WTC11 (cell line): ENCODE data around the gene RABGGTA.

Source experiments
- CTCF ChIP-seq: fragments of 200-600 bp; IDR thresholded peaks from 2 replicates; pipeline ENCODE4 v1.8.0; 2022; ENCODE audit warnings: antibody characterized with exemption
- NR3C1 ChIP-seq: sonication (generic); formaldehyde crosslinking; conservative IDR thresholded peaks from 2 replicates; pipeline ENCODE4 v1.8.1; 2023; ENCODE audit warnings: low read depth, mild to moderate bottlenecking, missing genetic modification reagents
- SOX15 ChIP-seq: fragments of 250-450 bp; sonication (Bioruptor Pico); IDR thresholded peaks from 2 replicates; pipeline ENCODE4 v1.9.0; 2021; ENCODE audit warnings: mild to moderate bottlenecking

GRCh38 chr14:24278424-24278823, 7.0 kb upstream of the RABGGTA start:
- TF ChIP-seq NR3C1, result no peak
- TF ChIP-seq CTCF, result no peak
- no peak for TF ChIP-seq SOX15 (CRISPR knock-in tag)
